Stimulated activated CD8-positive, alpha-beta memory T cell treated with anti-CD3 and anti-CD28 coated beads, Interleukin-12 subunit alpha, Interleukin-12 subunit beta, amount 100 ng/mL, for 4 hours (primary cell): ENCODE measurements around the gene CDK6.

Experiments used
- DNase-seq: peaks from one replicate; pipeline ENCODE4 v3.0.0-alpha.2; 2020; ENCODE audit warnings: low read depth

Gene CDK6

GRCh38 chr7:92736870-92737269 lies 99.5 kb downstream of the CDK6 start:
- DNase-seq, result no peak

DNA sequence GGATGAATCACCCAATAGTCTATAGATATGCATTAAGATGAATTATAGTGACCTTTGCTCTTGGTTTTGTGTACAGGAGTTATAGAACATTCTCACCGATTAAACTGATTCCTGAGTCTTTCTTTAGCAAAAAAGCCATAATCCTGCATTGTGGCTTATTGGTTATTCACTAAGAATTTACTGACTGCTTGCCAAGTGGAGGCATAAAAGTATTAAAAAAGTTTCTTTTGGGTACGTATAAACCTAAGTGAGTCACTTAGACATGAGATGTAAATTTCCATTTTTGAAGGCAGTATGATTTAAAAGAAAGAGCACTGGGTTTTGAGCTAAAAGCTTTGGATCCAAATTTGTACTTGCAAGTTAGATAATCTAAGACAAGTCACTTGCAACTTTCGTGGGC lies 100.7 kb downstream of the CDK6 start:
- no peak for DNase-seq

- DNase-seq, result no peak
These were observed 103.9 kb downstream of the CDK6 start for GRCh38 chr7:92732316-92733036.

- DNase-seq, result no peak
These were observed 104.9 kb downstream of the CDK6 start for GRCh38 chr7:92731335-92732063.

DNA sequence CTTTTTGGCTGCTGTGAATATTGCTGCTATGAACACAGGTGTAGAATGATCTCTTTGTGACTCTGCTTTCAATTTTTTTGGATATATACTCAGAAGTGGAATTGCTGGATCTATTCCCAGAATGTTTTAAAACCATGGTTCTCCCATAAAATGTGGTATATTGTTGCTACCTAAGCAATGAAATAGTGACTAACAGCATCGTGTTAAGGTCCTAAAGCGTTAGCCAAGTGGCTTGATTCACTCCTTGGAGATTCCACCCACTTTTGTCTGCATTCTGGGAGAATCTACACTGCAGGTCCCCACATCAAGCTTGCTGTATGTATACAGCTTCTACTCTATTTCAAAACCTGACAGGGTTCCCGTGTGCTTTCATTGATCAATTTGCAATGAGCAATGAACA lies 105.6 kb downstream of the CDK6 start:
- no peak for DNase-seq

DNA sequence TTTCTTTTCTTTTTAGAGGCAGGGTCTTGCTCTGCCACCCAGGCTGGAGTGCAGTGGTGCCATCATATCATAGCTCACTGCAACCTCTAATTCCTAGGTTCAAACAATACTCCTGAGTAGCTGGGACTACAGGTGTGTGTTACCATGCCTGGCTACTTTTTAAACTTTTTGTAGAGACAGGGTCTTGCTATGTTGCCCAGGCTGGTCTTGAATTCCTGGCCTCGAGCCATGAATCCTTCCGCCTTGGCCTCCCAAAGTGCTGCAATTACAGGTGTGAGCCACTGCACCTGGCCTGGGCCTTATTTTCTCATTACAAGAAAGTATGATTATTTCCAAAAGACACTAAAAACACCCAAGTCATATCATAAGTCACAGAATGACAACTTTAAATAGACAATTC lies 106.6 kb downstream of the CDK6 start:
- no peak for DNase-seq

DNA sequence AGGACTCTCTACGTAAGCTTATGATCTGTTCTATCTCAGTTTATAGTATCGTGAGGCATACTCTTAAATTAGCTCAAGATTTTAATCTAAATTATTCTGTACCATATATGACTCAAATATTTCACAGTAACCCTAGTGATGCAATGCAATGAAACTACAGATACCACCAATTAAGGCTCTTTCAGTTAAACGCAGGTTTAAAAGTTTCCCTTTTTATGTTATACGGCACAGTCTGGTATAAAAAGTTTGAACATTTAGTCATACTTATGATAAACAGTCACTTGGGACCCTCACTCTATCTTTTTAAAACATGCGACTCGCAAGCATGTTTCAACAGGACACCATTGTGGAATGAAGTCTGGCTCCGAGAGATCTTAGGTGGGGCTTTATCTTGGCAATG lies 107.2 kb downstream of the CDK6 start:
- no peak for DNase-seq

- no peak for DNase-seq
These were observed 108.6 kb downstream of the CDK6 start for GRCh38 chr7:92727755-92728154.

DNA sequence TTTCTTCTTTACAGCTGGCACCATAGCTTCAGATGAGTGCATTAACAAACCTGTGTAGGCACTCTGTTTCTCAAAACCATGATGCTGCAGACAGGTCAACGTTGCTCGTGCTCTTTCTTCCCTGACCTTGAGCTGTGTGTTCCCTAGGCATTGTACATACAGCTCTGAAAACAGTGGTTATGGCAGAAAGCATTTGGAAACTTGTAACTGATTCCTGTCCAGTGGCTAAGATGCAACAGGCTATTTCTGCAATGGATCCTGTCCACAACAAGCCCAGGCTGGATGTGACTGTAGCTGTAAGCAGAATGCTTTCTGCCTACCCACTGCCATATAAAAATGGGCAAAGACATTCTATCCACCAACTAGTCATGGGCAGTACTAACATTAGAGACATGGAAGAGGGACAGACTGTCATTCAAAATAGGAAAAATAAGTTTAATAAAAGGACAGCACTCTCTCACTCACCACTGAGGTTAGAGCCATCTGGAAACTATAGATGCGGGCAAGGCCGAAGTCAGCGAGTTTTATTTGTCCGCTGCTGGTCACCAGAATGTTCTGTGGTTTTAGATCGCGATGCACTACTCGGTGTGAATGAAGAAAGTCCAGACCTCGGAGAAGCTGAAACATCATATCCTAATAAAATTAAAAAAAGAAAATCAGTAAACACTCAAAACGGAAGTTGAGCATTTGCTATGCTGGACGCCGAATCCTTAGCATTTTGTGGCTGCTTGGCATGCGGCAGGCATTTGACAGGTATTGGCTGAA lies 111.0 kb downstream of the CDK6 start:
- DNase-seq, result no peak

DNA sequence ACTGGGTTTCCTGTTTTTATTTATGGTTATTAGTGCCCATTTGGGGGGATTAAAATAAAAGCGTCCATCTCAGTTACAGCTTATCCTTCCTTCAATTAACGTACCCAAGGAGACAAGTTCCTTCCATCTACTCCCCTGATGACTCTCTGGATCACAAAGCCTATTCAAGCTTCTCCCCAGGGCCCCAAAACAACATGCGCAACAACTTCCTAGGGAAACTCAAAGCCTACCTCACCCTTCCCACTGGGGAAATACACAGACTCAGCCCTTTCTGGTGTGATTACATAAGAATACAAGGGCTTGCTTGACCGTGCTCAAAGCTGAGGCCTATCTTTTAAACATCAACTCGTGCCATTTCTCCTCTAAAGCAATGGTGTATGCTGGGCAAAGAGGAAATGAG lies 112.4 kb downstream of the CDK6 start:
- no peak for DNase-seq

DNA sequence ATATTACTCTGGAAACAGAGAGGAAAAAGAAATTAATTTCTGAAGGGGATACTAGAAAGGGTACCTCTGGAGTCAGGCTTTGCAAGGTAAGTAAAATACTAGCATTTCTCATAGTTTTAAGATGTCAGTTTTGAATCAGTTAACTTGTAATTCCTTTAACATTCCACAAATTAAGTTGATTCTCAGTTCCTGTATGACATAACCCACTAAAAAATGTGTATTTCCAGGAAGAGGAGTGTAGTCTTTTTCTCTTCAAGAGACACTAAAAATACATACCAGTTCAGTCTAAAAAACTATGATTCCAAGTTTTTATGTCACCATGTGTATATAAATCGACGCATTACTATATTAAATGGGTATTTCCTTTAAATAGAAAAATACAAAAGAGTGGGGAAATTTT lies 113.2 kb downstream of the CDK6 start:
- DNase-seq, result no peak

GRCh38 chr7:92722541-92722940 lies 113.8 kb downstream of the CDK6 start:
- DNase-seq, result no peak

GRCh38 chr7:92720604-92721350 lies 115.6 kb downstream of the CDK6 start:
- no peak for DNase-seq

DNA sequence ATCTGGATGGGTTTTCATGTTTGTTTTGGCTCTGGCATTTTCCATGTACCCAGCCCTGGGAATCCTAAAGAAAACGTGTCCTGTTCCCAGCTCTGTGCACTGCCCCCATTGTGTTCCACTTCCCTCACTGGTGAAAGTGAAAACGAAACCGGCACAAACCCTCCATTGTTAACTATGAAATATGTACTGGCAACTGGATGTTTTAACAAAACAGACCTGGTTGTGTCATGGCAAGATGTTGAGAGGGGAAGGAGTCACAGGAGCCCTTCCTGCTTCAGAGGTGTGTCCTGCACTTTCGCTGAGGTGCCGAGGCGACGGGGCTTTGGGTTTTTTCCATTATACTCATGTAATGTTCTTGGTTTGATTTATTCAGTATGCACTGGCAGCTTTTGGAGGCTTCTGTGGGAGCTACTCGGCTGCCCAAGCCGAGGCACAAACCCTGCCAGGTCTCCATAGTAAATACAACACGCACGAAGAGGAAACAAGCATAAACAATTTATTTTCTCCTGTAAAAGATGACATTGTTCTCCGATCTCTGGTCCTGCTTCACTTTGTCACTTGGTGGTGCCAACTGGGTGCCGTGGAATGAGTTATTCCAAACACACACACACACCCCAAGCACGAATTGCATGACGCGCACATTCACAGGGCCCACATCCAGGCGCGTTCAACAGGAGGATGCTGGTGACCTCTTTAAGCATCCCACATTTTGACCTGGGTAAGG lies 118.2 kb downstream of the CDK6 start:
- peak; percentile 15 for DNase-seq

GRCh38 chr7:92717623-92717992 lies 118.8 kb downstream of the CDK6 start:
- no peak for DNase-seq

- no peak for DNase-seq
These were observed 119.4 kb downstream of the CDK6 start for GRCh38 chr7:92716825-92717580.

- no peak for DNase-seq
These were observed 120.4 kb downstream of the CDK6 start for GRCh38 chr7:92715963-92716362.

GRCh38 chr7:92714767-92715166 lies 121.6 kb downstream of the CDK6 start:
- DNase-seq, result no peak

DNA sequence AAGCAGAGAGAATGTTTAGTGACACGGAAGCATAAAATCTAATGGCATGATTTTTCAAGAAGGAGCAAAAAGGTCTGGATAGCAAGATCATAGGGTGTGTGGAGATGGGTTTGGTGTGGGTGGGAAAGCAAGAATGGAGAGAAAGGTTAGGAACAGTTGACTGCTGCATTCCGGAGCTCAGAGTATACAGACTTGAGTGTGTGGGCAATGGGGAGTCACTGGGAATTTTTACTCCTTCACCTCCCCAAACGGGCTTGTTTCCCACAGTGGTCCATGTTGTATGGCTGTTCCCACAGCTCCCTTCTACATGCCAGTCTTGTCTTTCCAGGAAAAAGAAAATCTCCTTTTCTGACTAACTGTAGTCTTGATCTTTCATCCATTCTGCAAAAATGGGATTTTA lies 122.1 kb downstream of the CDK6 start:
- DNase-seq, result no peak

DNA sequence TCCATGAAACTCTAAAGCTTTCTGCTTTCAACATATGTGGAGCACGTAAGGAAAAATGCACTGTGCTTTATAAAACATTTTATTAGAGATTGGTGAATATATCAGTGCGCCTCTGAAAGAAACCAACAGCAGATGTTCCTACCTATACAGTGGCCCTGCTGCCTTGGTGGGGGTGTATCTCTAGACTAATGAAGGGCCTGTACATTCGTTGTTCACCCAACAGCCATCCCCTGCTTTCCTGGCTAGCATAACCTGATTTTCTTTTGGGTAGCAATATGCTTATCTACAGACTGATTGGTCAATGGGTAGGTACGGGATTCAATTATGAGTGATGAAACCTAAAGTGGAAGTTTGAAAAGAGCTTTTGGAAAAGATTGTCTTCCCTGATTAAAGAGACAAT lies 126.5 kb downstream of the CDK6 start:
- no peak for DNase-seq

GRCh38 chr7:92709150-92709549 lies 127.2 kb downstream of the CDK6 start:
- no peak for DNase-seq
